ENCODE data around the gene AMPD2. TPM values are rescaled to one million over a fixed set of nuclear protein-coding genes. Genes with fewer than 3 reads are reported as not detected.

Gene AMPD2
- polyA plus RNA-seq = 61.2 TPM
- long read RNA-seq, donor 1, partial matches to known transcripts = 0 of 1 reads
- long read RNA-seq, donor 1, other reads (novel, unspliced or antisense) = 0 of 1 reads
- long read RNA-seq, donor 2, partial matches to known transcripts = 10 of 13 reads
- long read RNA-seq, donor 2, other reads (novel, unspliced or antisense) = 0 of 13 reads
- long read RNA-seq, donor 3 = 0 reads
- long read RNA-seq, donor 4 = 0 reads
- long read RNA-seq, donor 5, partial matches to known transcripts = 0 of 3 reads
- long read RNA-seq, donor 5, other reads (novel, unspliced or antisense) = 0 of 3 reads
- long read RNA-seq, donor 6, partial matches to known transcripts = 0 of 3 reads
- long read RNA-seq, donor 6, other reads (novel, unspliced or antisense) = 0 of 3 reads
- long read RNA-seq, donor 7, partial matches to known transcripts = 0 of 3 reads
- long read RNA-seq, donor 7, other reads (novel, unspliced or antisense) = 0 of 3 reads
- long read RNA-seq, donor 8, partial matches to known transcripts = 0 of 2 reads
- long read RNA-seq, donor 8, other reads (novel, unspliced or antisense) = 0 of 2 reads
- long read RNA-seq, donor 9, partial matches to known transcripts = 10 of 12 reads
- long read RNA-seq, donor 9, other reads (novel, unspliced or antisense) = 0 of 12 reads
- long read RNA-seq, donor 10, partial matches to known transcripts = 9 of 10 reads
- long read RNA-seq, donor 10, other reads (novel, unspliced or antisense) = 0 of 10 reads
- long read RNA-seq, donor 11, partial matches to known transcripts = 0 of 2 reads
- long read RNA-seq, donor 11, other reads (novel, unspliced or antisense) = 0 of 2 reads

DNA sequence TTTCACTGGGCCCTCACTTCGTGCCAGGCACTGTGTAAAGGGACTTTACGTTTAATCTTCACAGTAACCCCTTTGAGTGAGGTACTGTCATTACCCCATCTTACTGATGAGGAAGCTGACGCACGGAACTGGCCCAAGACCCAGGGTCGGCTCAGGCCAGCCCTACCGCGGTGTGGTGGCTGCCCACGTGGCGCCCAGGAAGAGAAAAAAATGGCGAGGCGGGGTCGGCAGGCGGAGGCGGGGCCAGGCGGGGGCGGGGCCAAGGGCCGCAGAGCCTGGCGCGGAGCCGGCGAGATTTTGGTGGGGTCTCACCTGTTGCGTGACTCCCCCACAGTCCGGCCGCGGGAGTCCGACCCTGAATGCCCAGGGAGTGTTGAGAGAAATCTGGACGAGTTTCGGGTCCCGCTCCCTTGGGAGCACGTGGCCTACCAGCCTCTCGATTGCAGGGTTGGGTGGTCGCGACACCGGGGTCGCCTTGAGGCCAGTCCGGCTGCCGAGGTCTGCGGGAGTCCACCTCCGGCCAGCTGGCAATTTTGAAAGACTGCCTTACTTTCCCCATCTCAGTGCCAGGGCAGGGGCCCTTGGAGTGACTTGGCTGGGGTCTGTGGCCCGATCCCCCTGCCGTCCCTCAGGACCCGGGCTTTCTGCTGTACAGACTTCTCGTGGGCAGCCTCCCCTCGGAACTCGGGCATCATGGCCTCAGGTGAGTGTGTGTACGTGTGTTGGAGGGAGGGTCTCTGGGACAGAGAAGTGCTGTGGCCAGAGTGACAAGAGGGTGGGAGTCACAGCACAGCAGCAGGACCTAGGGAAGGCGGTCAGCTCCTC lies at the start of gene AMPD2, which contains the start of gene GNAT2:
Gene AMPD2, plus strand, starts transcription at position 262 of the 825 bp plus-strand sequence. CDS start 1,339 bp downstream, outside the sequence.
Gene GNAT2, minus strand, starts transcription at position 41 of the 825 bp plus-strand sequence. CDS start 6,746 bp downstream, outside the sequence.
- Histone ChIP-seq H3K9me3 (ENCODE audit: control insufficient read depth, low read depth, low read length) (no peaks in the 10 kb centered on the region), H3K36me3 (ENCODE audit: control insufficient read depth, insufficient read depth, low read length) (no peaks in the 10 kb centered on the region), H3K27ac (ENCODE audit: low read length) (peak within 1 kb of the TSS; percentile 68), H3K4me1 (ENCODE audit: control insufficient read depth, insufficient read depth, low read length) (peaks cover 35% of the 10 kb centered on the region), H3K4me3 (ENCODE audit: low read length) (peak within 1 kb of the TSS; percentile 77), H3K27me3 (ENCODE audit: control insufficient read depth, insufficient read depth, low read length) (no peaks in the 10 kb centered on the region)
- peak; percentile 72 to 85 for DNase-seq
- 0% methylated on average over 3 of the region's 47 CpGs for WGBS (ENCODE audit: insufficient coverage, low lambda C conversion rate)

DNA sequence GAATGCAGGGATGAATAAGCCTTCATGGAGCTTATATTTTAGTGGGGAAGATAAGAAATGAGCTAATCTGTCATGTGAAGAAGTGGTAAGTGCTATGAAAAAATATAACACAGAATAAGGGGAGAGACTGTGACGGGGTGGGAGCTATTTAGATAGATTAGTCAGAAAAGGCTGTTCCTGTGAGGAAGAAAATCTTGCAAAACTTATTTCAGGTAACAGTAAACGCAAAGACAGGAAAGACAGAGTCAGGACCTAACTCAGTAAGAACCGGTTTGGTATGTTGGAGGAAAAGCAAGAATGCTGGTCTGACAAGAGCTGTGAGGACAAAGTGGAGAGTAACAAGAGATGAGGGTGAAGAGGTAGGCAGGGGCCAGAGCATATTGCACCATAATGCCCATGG lies 49.2 kb upstream of the AMPD2 start:
- DNase-seq = peak in 1 of 2 donors; percentile 54
- H3K36me3 ChIP-seq (ENCODE audit: control insufficient read depth, insufficient read depth, low read length) = peaks cover 5% of the 10 kb centered on the region
- no peaks in the 10 kb centered on the region for H3K27me3 ChIP-seq (ENCODE audit: control insufficient read depth, insufficient read depth, low read length)
- no peak overlapping the region for H3K27ac ChIP-seq (ENCODE audit: low read length)
- H3K4me1 ChIP-seq (ENCODE audit: control insufficient read depth, insufficient read depth, low read length) = peaks cover 12% of the 10 kb centered on the region
- H3K4me3 ChIP-seq (ENCODE audit: low read length) = no peak overlapping the region
- WGBS (ENCODE audit: insufficient coverage, low lambda C conversion rate) = 16% methylated on average over 2 of the region's 3 CpGs
- H3K9me3 ChIP-seq (ENCODE audit: control insufficient read depth, low read depth, low read length) = no peaks in the 10 kb centered on the region

DNA sequence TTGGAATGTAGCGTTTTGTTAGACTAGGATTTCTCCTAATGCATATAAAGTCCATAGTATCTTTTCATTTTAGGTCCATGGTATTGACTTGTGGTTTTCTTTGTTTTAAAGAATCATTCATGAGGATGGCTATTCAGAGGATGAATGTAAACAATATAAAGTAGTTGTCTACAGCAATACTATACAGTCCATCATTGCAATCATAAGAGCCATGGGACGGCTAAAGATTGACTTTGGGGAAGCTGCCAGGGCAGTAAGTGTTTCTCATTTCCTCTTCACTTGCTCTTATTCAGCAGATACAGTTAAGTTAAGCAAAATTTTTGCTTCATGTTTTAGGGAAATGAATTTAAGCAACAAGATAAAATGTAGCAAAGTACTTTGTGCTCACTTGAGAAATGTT lies 45.9 kb upstream of the AMPD2 start:
- Histone ChIP-seq H3K9me3 (ENCODE audit: control insufficient read depth, low read depth, low read length) (no peaks in the 10 kb centered on the region), H3K4me1 (ENCODE audit: control insufficient read depth, insufficient read depth, low read length) (no peaks in the 10 kb centered on the region), H3K27ac (ENCODE audit: low read length) (no peak overlapping the region), H3K27me3 (ENCODE audit: control insufficient read depth, insufficient read depth, low read length) (no peaks in the 10 kb centered on the region), H3K4me3 (ENCODE audit: low read length) (no peak overlapping the region), H3K36me3 (ENCODE audit: control insufficient read depth, insufficient read depth, low read length) (peaks cover 14% of the 10 kb centered on the region)
- DNase-seq = no peak
- no CpG with 5 or more reads among the region's 2 CpGs for WGBS (ENCODE audit: insufficient coverage, low lambda C conversion rate)

DNA sequence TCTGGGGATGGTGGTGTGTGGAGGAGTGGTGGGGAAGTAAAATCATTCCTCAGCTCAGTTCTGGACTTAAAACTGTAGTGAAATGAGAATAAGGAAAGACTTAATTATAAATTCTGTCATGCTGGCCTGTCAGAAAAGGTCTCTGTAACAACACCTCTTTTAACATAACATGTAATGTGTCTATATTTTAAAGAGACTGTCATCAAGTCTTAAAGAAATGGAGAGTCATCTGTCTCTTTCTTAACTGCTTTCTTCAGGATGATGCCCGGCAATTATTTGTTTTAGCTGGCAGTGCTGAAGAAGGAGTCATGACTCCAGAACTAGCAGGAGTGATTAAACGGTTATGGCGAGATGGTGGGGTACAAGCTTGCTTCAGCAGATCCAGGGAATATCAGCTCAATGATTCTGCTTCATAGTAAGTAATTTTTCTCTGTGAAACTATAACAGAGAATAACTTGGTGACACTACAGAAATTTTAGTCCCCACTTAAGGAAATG lies 40.6 kb upstream of the AMPD2 start:
- no peak overlapping the region for H3K4me3 ChIP-seq (ENCODE audit: low read length)
- WGBS (ENCODE audit: insufficient coverage, low lambda C conversion rate) = no CpG with 5 or more reads among the region's 3 CpGs
- no peaks in the 10 kb centered on the region for H3K27me3 ChIP-seq (ENCODE audit: control insufficient read depth, insufficient read depth, low read length)
- H3K4me1 ChIP-seq (ENCODE audit: control insufficient read depth, insufficient read depth, low read length) = no peaks in the 10 kb centered on the region
- DNase-seq = no peak
- no peak overlapping the region for H3K27ac ChIP-seq (ENCODE audit: low read length)
- no peaks in the 10 kb centered on the region for H3K9me3 ChIP-seq (ENCODE audit: control insufficient read depth, low read depth, low read length)
- peaks cover 36% of the 10 kb centered on the region for H3K36me3 ChIP-seq (ENCODE audit: control insufficient read depth, insufficient read depth, low read length)

DNA sequence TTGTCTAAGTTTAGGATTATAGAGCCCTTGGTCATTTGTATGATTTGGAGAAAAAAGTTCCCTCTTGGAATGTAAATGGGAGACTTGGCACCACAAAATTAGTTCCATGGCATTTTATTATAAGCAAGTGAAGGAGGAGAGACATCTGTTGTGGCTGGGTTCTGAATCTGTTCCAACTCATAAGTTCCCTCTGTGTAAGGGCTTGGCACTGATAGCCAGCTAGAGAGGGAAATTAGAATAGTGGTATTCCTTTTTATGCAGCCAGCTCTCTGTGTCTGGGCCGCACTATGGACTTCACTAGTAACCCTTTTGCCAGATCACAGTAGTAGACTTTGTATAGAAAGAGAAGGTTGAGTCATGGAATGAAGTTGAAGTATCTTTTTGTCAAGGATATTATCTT lies 40.1 kb upstream of the AMPD2 start:
- WGBS (ENCODE audit: insufficient coverage, low lambda C conversion rate) = no CpG with 5 or more reads among the region's 1 CpG
- Histone ChIP-seq H3K36me3 (ENCODE audit: control insufficient read depth, insufficient read depth, low read length) (peaks cover 37% of the 10 kb centered on the region), H3K4me3 (ENCODE audit: low read length) (no peak overlapping the region), H3K9me3 (ENCODE audit: control insufficient read depth, low read depth, low read length) (no peaks in the 10 kb centered on the region), H3K27me3 (ENCODE audit: control insufficient read depth, insufficient read depth, low read length) (no peaks in the 10 kb centered on the region), H3K27ac (ENCODE audit: low read length) (no peak overlapping the region), H3K4me1 (ENCODE audit: control insufficient read depth, insufficient read depth, low read length) (no peaks in the 10 kb centered on the region)
- DNase-seq = no peak

DNA sequence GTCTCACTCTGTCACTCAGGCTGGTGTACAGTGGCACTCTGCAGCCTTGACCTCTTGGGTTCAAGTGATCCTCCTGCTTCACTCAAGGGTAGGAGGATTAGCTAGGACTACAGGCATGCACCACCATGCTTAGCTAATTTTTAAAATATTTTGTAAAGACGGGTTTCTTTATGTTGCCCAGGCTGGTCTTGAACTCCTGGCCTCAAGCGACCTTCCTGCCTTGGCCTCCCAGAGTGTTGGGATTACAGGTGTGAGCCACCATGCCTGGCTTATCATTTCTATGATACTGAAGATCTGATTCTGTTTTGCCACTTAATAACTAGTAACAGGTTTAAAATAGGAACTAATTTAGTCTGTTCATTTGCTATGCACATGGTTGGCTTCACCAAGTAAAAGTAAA lies 37.6 kb upstream of the AMPD2 start:
- H3K36me3 ChIP-seq (ENCODE audit: control insufficient read depth, insufficient read depth, low read length) = peaks cover 47% of the 10 kb centered on the region
- H3K9me3 ChIP-seq (ENCODE audit: control insufficient read depth, low read depth, low read length) = no peaks in the 10 kb centered on the region
- no CpG with 5 or more reads among the region's 2 CpGs for WGBS (ENCODE audit: insufficient coverage, low lambda C conversion rate)
- no peak overlapping the region for H3K27ac ChIP-seq (ENCODE audit: low read length)
- H3K4me1 ChIP-seq (ENCODE audit: control insufficient read depth, insufficient read depth, low read length) = no peaks in the 10 kb centered on the region
- H3K27me3 ChIP-seq (ENCODE audit: control insufficient read depth, insufficient read depth, low read length) = no peaks in the 10 kb centered on the region
- no peak overlapping the region for H3K4me3 ChIP-seq (ENCODE audit: low read length)
- DNase-seq = no peak

DNA sequence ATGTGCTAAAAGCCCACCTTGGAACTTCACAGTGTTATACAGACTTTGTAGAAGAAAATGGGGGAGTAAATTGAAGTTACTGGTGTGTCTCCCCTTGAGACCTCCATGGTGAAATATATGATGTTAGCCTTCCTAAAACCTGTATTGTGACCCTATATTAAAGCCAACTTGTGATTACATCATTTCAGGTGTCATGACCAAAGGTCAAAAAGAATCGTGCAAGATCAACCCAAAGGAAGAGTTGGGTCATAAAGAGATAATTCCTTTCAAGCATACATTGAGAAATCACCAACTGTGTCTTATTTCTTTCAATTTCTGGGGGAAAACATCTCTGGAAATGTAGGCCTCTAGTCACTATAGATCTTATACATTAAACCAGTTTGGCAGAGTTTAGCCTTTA lies 34.9 kb upstream of the AMPD2 start:
- no peaks in the 10 kb centered on the region for H3K27me3 ChIP-seq (ENCODE audit: control insufficient read depth, insufficient read depth, low read length)
- DNase-seq = peak in 1 of 2 donors; percentile 43
- H3K4me1 ChIP-seq (ENCODE audit: control insufficient read depth, insufficient read depth, low read length) = no peaks in the 10 kb centered on the region
- no peaks in the 10 kb centered on the region for H3K9me3 ChIP-seq (ENCODE audit: control insufficient read depth, low read depth, low read length)
- WGBS (ENCODE audit: insufficient coverage, low lambda C conversion rate) = 40% methylated on average over 1 of the region's 1 CpG
- H3K4me3 ChIP-seq (ENCODE audit: low read length) = no peak overlapping the region
- peaks cover 44% of the 10 kb centered on the region for H3K36me3 ChIP-seq (ENCODE audit: control insufficient read depth, insufficient read depth, low read length)
- H3K27ac ChIP-seq (ENCODE audit: low read length) = no peak overlapping the region

DNA sequence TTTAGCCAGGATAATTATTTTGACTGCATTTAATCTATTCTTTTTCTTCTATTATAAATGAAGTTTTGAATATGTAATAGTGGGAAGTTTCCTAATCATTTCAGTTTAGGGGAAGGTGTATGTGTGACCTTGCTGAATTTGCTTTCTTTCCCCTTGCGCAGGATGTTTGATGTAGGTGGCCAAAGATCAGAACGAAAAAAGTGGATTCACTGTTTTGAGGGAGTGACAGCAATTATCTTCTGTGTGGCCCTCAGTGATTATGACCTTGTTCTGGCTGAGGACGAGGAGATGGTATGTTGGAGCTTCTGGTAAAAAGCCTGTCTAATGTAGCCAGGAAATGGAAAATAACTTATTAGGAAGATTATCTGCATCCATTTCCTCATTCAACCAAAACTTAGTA lies 33.6 kb upstream of the AMPD2 start:
- no CpG with 5 or more reads among the region's 3 CpGs for WGBS (ENCODE audit: insufficient coverage, low lambda C conversion rate)
- Histone ChIP-seq H3K4me3 (ENCODE audit: low read length) (no peak overlapping the region), H3K4me1 (ENCODE audit: control insufficient read depth, insufficient read depth, low read length) (no peaks in the 10 kb centered on the region), H3K27ac (ENCODE audit: low read length) (no peak overlapping the region), H3K36me3 (ENCODE audit: control insufficient read depth, insufficient read depth, low read length) (peaks cover 48% of the 10 kb centered on the region), H3K27me3 (ENCODE audit: control insufficient read depth, insufficient read depth, low read length) (no peaks in the 10 kb centered on the region), H3K9me3 (ENCODE audit: control insufficient read depth, low read depth, low read length) (no peaks in the 10 kb centered on the region)
- DNase-seq = no peak

DNA sequence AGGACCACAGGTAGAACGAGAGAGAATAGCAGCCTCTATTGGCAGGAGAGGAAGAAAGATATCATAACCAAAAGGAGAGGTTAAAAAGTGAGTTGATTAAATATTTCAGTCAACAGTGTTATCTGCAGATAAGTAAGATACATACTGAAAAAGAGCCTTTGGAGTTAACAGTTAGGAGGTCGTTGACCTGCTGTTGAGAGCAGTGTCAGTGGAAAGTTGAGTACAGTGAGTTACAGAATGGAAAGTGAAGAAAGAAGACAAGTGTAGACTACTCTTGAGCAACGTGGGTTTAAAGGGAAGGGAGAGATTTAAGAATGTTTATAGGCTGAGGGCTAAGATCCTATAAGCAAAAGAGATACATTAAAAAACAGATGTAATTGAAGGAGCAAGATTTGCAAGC lies 30.5 kb upstream of the AMPD2 start:
- Histone ChIP-seq H3K4me1 (ENCODE audit: control insufficient read depth, insufficient read depth, low read length) (no peaks in the 10 kb centered on the region), H3K4me3 (ENCODE audit: low read length) (no peak overlapping the region), H3K27ac (ENCODE audit: low read length) (no peak overlapping the region), H3K36me3 (ENCODE audit: control insufficient read depth, insufficient read depth, low read length) (peaks cover 48% of the 10 kb centered on the region), H3K9me3 (ENCODE audit: control insufficient read depth, low read depth, low read length) (no peaks in the 10 kb centered on the region), H3K27me3 (ENCODE audit: control insufficient read depth, insufficient read depth, low read length) (no peaks in the 10 kb centered on the region)
- WGBS (ENCODE audit: insufficient coverage, low lambda C conversion rate) = 31% methylated on average over 3 of the region's 3 CpGs
- peak in 1 of 2 donors; percentile 17 for DNase-seq

DNA sequence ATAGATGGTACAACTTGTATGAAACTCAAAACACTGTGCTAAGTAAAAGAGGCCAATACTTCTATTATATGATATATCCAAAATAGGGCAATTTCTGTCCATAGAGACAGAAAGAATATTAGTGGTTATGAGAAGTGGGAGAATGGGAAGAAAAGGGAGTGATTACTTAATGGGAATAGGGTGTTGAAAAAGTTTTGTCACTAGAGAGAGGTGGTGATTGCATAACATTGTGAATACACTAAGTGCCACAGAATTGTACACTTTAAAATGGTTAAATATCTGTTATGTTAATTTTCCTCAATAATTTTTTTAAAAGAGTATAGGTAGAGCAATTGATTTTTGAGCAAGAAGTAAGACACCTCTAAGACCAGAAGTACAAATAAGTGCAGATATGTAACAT lies 30.0 kb upstream of the AMPD2 start:
- Histone ChIP-seq H3K9me3 (ENCODE audit: control insufficient read depth, low read depth, low read length) (no peaks in the 10 kb centered on the region), H3K27ac (ENCODE audit: low read length) (no peak overlapping the region), H3K27me3 (ENCODE audit: control insufficient read depth, insufficient read depth, low read length) (no peaks in the 10 kb centered on the region), H3K36me3 (ENCODE audit: control insufficient read depth, insufficient read depth, low read length) (peaks cover 50% of the 10 kb centered on the region), H3K4me3 (ENCODE audit: low read length) (no peak overlapping the region), H3K4me1 (ENCODE audit: control insufficient read depth, insufficient read depth, low read length) (no peaks in the 10 kb centered on the region)
- no peak for DNase-seq

Data from large intestine (tissue), 12 donors.